Prostate gland (tissue), 2 donors: ENCODE results near the gene WHRN.

Experiments
- POLR2A ChIP-seq: fragments of 450-650 bp; IDR thresholded peaks from one replicate; pipeline ENCODE4 v1.6.1; 2016; ENCODE audit warnings: antibody characterized with exemption, mild to moderate bottlenecking
- POLR2AphosphoS5 ChIP-seq: sonication (generic); formaldehyde crosslinking; IDR thresholded peaks from one replicate; pipeline ENCODE4 v1.6.1; 2017; ENCODE audit warnings: antibody characterized with exemption
- TF ChIP-seq, protein P1 (sequence below), 4 experiments: fragments of 200-600 bp in 2 of 4; fragments of 450-650 bp in 2 of 4; sonication (generic) in 2 of 4; IDR thresholded peaks; 1 replicate in 3 of 4; 2 replicates in 1 of 4; pipeline ENCODE4 v1.5.1; 2016 to 2019; ENCODE audit warnings: antibody characterized with exemption in 4 of 4, mild to moderate bottlenecking in 2 of 4, moderate library complexity in 2 of 4

DNA sequence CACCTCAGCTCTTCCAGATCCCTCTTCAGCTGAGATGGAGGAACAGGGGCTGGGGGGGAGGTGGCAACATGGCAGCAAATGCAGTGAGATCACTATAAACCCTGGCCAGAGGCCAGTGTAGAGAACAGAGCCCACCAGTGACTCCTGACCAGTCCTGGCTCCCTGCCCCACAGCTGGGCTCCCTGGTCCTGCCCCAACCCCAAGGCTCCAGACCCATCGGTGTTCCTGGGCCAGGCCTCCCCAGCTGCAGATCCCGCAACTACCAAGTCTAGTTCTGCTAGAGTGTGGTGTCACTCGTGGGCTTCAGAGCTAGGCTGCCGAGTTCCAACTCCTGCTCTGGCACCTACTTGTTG is 134.3 kb downstream of the WHRN start:
- TF ChIP-seq, protein P1, sequence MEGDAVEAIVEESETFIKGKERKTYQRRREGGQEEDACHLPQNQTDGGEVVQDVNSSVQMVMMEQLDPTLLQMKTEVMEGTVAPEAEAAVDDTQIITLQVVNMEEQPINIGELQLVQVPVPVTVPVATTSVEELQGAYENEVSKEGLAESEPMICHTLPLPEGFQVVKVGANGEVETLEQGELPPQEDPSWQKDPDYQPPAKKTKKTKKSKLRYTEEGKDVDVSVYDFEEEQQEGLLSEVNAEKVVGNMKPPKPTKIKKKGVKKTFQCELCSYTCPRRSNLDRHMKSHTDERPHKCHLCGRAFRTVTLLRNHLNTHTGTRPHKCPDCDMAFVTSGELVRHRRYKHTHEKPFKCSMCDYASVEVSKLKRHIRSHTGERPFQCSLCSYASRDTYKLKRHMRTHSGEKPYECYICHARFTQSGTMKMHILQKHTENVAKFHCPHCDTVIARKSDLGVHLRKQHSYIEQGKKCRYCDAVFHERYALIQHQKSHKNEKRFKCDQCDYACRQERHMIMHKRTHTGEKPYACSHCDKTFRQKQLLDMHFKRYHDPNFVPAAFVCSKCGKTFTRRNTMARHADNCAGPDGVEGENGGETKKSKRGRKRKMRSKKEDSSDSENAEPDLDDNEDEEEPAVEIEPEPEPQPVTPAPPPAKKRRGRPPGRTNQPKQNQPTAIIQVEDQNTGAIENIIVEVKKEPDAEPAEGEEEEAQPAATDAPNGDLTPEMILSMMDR (IDR thresholded peaks at IDR 0.05), result no peak
- no peak for TF ChIP-seq POLR2A
- TF ChIP-seq POLR2AphosphoS5, result no peak
